ENCODE results near the gene CDK14.

DNA sequence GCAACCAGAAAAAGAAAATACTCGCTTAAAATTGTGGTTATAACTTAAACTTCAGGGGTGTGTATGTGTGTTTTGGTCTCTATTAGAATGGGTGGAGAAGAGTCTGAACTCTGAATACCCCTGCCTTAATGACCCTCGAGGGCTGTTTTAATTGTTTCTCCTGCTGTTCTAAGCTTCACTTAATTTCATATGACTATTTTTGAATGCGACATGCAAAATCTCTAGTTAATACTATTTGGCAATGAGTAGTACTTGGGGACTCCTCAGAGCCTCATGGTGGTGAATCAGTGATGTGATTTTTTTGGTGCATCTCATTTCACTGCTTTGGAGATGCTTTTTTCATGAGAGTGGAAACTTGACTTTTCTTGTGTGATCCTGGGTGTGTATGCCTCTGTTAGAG is 178.6 kb downstream of the CDK14 start:
- TF ChIP-seq, protein P1, sequence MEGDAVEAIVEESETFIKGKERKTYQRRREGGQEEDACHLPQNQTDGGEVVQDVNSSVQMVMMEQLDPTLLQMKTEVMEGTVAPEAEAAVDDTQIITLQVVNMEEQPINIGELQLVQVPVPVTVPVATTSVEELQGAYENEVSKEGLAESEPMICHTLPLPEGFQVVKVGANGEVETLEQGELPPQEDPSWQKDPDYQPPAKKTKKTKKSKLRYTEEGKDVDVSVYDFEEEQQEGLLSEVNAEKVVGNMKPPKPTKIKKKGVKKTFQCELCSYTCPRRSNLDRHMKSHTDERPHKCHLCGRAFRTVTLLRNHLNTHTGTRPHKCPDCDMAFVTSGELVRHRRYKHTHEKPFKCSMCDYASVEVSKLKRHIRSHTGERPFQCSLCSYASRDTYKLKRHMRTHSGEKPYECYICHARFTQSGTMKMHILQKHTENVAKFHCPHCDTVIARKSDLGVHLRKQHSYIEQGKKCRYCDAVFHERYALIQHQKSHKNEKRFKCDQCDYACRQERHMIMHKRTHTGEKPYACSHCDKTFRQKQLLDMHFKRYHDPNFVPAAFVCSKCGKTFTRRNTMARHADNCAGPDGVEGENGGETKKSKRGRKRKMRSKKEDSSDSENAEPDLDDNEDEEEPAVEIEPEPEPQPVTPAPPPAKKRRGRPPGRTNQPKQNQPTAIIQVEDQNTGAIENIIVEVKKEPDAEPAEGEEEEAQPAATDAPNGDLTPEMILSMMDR (IDR thresholded peaks at IDR 0.05; ENCODE audit: low read length): no peak
- TF ChIP-seq EZH2 (optimal IDR thresholded peaks at IDR 0.05; ENCODE audit: low read depth, low read length) (no peak), EZH2phosphoT487 (IDR thresholded peaks at IDR 0.05; ENCODE audit: low read length) (no peak)
